Measurements from ENCODE around the gene SGCE.

The SGCE gene

GRCh38 chr7:94657771-94658693 is 2.1 kb upstream of the SGCE start:
- peak; percentile 95 for DNase-seq

- peak; percentile 23 for DNase-seq
Measured at GRCh38 chr7:94656925-94657731, 1.2 kb upstream of the SGCE start.

GRCh38 chr7:94656658-94656924 is 658 bp upstream of the SGCE start:
- DNase-seq: no peak

- no peak for DNase-seq
Measured at GRCh38 chr7:94655126-94655847, 646 bp downstream of the SGCE start.

GRCh38 chr7:94654783-94655125 is 1.2 kb downstream of the SGCE start:
- DNase-seq: no peak

- DNase-seq: no peak
Measured at GRCh38 chr7:94650147-94651051, 5.5 kb downstream of the SGCE start.

GRCh38 chr7:94649450-94649849 is 6.5 kb downstream of the SGCE start:
- DNase-seq: no peak

- no peak for DNase-seq
Measured at GRCh38 chr7:94648731-94649130, 7.2 kb downstream of the SGCE start.

- no peak for DNase-seq
Measured at GRCh38 chr7:94647295-94647694, 8.6 kb downstream of the SGCE start.

- DNase-seq: no peak
Measured at GRCh38 chr7:94643771-94644545, 12.0 kb downstream of the SGCE start.

- DNase-seq: no peak
Measured at GRCh38 chr7:94642838-94643653, 12.9 kb downstream of the SGCE start.

- no peak for DNase-seq
Measured at GRCh38 chr7:94639384-94639783, 16.5 kb downstream of the SGCE start.

GRCh38 chr7:94635687-94636086 is 20.2 kb downstream of the SGCE start:
- DNase-seq: no peak

- no peak for DNase-seq
Measured at GRCh38 chr7:94634502-94634901, 21.4 kb downstream of the SGCE start.

- DNase-seq: no peak
Measured at GRCh38 chr7:94633687-94634086, 22.2 kb downstream of the SGCE start.

- DNase-seq: no peak
Measured at GRCh38 chr7:94633014-94633341, 23.0 kb downstream of the SGCE start.

- DNase-seq: no peak
Measured at GRCh38 chr7:94632338-94633013, 23.5 kb downstream of the SGCE start.

GRCh38 chr7:94630855-94631254 is 25.1 kb downstream of the SGCE start:
- DNase-seq: no peak

- no peak for DNase-seq
Measured at GRCh38 chr7:94623820-94624219, 32.1 kb downstream of the SGCE start.

- DNase-seq: no peak
Measured at GRCh38 chr7:94621120-94621519, 34.8 kb downstream of the SGCE start.
